Right lobe of liver (tissue), 6 donors: Measurements from ENCODE around the gene CLDN20. TPM values are rescaled to one million over a fixed set of nuclear protein-coding genes. Genes with fewer than 3 reads are reported as not detected.
A peak's percentile ranks its signal among the peaks of the same experiment; 100 is the strongest.

Source experiments
- ATAC-seq, 4 donors: fragments of 200-7000 bp; cut with Tn5 transposase; one replicate each; pipeline ENCODE4 v1.9.1; 2020; ENCODE audit warnings: mild to moderate bottlenecking in 4 of 4, moderate library complexity in 4 of 4
- DNase-seq, 3 donors: peaks; one replicate each; pipeline ENCODE4 v3.0.0-alpha.2; 2020
- H3K27ac ChIP-seq, 3 donors: fragments of 200-600 bp; one replicate each; pipeline ENCODE4 v1.8.0; 2022
- H3K27me3 ChIP-seq, 2 donors: fragments of 200-600 bp; one replicate each; pipeline ENCODE4 v1.8.0; 2022
- H3K36me3 ChIP-seq, 4 donors: fragments of 200-600 bp; sonication (generic) in 1 of 4; one replicate each; pipeline versions ENCODE4 v1.5.1 to v1.8.0; 2017 to 2022; ENCODE audit warnings: control low read depth in 1 of 4
- H3K4me1 ChIP-seq, 4 donors: fragments of 200-600 bp; sonication (generic) in 1 of 4; one replicate each; pipeline versions ENCODE4 v1.5.1 to v1.8.0; 2017 to 2022; ENCODE audit warnings: control low read depth in 1 of 4
- H3K4me3 ChIP-seq, 3 donors: fragments of 200-600 bp; one replicate each; pipeline ENCODE4 v1.8.0; 2022
- H3K9me3 ChIP-seq, 4 donors: fragments of 200-600 bp; sonication (generic) in 1 of 4; one replicate each; pipeline versions ENCODE4 v1.5.1 to v1.8.0; 2017 to 2022; ENCODE audit warnings: control low read depth in 1 of 4
- POLR2A ChIP-seq: fragments of 450-650 bp; IDR thresholded peaks from one replicate; pipeline ENCODE4 v1.6.1; 2017; ENCODE audit warnings: antibody characterized with exemption, mild to moderate bottlenecking
- WGBS: methylation state at CpG from one replicate; pipeline ENCODE4 v1.1.6; 2018; ENCODE audit warnings: low coverage, low lambda C conversion rate; ENCODE audit not compliant: insufficient coverage; ENCODE audit errors: missing lambda C conversion rate; 5-methylcytosine and 5-hydroxymethylcytosine counted together
- intact Hi-C, 2 donors: fragments of 100-400 bp; cut with DNase I; formaldehyde crosslinking; loops; one replicate each; pipeline versions ENCODE4 v1.11.2 to v1.14.1; 2022
- total RNA-seq, 6 experiments: library from RNA; depleted of rRNA in 2 of 6; stranded (reverse); fragments of >200 nt in 2 of 6; fragmentation: NEBNext Ultra II Directional in 3 of 6; extraction: Animal tissue kit (Norgen Biotek cat#: 25700) in 3 of 6; gene quantifications; one replicate each; pipeline versions ENCODE4 v1.1.0 to v1.2.4, GENCODE V29; 2016 to 2023
- TF ChIP-seq, protein P1 (sequence below), 4 donors: fragments of 200-600 bp in 3 of 4; fragments of 450-650 bp in 1 of 4; IDR thresholded peaks; one replicate each; pipeline versions ENCODE4 v1.5.1 to v1.8.0; 2016 to 2022; ENCODE audit warnings: antibody characterized with exemption in 4 of 4, mild to moderate bottlenecking in 2 of 4
- donor health status: DM: no; HTN: yes; CAD: no.
- donor health status: DM: no; HTN: no; CAD: no.
- donor health status: DM: no; HTN: no; CAD: no.
- donor health status: DM: no; HTN: yes; CAD: no.
- donor health status: DM: no; HTN: yes; CAD: no.

CLDN20 gene
- total RNA-seq, 6 experiments from 2014 or later: not detected

DNA sequence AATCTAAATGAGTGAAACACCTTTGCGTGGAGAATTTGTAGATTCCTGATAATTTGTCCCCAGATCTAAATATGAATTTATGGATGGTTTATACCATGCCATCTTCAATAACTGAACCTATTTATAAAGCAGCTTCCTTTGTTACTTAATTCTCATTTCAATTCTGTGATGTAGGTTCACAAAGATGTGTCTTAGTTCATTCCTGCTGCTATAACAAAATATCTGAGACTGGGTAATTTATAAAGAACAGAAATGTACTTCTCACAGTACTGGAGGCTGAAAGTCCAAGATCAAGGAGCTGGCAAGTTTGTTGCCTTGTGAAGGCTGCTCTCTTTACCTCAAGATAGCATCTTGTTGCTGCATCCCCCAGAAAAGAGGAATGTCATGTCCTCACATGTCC lies 52.6 kb downstream of the CLDN20 start:
- no peak for ATAC-seq

GRCh38 chr6:155317186-155317585 lies 53.4 kb downstream of the CLDN20 start:
- H3K36me3 ChIP-seq: no peaks in the 10 kb centered on the region
- 94% methylated on average over 1 of the region's 1 CpG for WGBS
- DNase-seq: no peak
- TF ChIP-seq POLR2A: no peak
- TF ChIP-seq, protein P1, sequence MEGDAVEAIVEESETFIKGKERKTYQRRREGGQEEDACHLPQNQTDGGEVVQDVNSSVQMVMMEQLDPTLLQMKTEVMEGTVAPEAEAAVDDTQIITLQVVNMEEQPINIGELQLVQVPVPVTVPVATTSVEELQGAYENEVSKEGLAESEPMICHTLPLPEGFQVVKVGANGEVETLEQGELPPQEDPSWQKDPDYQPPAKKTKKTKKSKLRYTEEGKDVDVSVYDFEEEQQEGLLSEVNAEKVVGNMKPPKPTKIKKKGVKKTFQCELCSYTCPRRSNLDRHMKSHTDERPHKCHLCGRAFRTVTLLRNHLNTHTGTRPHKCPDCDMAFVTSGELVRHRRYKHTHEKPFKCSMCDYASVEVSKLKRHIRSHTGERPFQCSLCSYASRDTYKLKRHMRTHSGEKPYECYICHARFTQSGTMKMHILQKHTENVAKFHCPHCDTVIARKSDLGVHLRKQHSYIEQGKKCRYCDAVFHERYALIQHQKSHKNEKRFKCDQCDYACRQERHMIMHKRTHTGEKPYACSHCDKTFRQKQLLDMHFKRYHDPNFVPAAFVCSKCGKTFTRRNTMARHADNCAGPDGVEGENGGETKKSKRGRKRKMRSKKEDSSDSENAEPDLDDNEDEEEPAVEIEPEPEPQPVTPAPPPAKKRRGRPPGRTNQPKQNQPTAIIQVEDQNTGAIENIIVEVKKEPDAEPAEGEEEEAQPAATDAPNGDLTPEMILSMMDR (IDR thresholded peaks at IDR 0.05): peak in 2 of 4 donors; percentile 15 to 16
- peaks cover 0 to 7% (median 2%) of the 10 kb centered on the region in 4 donors for H3K4me1 ChIP-seq
- H3K9me3 ChIP-seq: no peaks in the 10 kb centered on the region
- no peak for ATAC-seq
- H3K27me3 ChIP-seq: no peaks in the 10 kb centered on the region
- no peak overlapping the region for H3K4me3 ChIP-seq
- intact Hi-C loops: no loop called here
- H3K27ac ChIP-seq: no peak overlapping the region

More for the DNA sequence above, 52.6 kb downstream of the CLDN20 start:
- Histone ChIP-seq H3K9me3 (no peaks in the 10 kb centered on the region), H3K27me3 (no peaks in the 10 kb centered on the region), H3K36me3 (no peaks in the 10 kb centered on the region), H3K4me1 (peaks cover 0 to 12% (median 5%) of the 10 kb centered on the region in 4 donors), H3K27ac (no peak overlapping the region), H3K4me3 (no peak overlapping the region)
- intact Hi-C loops: no loop called here
- no peak for TF ChIP-seq POLR2A
- TF ChIP-seq, protein P1 (IDR thresholded peaks at IDR 0.05): no peak
- DNase-seq: no peak
- 88% methylated on average over 1 of the region's 1 CpG for WGBS

DNA sequence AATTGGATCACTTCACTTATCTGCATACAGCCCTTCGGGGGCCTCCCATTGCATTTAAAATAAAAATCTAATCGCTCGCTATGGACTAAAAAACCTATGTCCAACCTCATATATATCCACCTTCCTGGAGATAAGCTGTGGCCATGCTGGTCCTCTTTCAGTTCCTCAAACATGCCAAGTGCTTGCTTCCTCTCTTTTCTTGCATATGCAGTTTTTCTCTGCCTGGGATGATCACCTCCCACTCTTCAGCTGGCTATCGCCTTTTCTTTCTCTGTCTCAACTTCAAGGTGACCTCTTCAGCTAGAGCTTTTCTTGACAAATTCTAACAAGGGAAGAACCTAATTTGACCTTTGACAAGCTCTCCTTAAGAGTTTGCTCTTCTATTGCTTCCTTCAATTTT lies 56.1 kb downstream of the CLDN20 start:
- DNase-seq: no peak
- intact Hi-C loops: no loop called here
- H3K4me3 ChIP-seq: peak overlapping the region in 1 of 3 donors; percentile 7

GRCh38 chr6:155324172-155324571 lies 60.4 kb downstream of the CLDN20 start:
- H3K4me3 ChIP-seq: no peak overlapping the region
- H3K27me3 ChIP-seq: no peaks in the 10 kb centered on the region
- no peak overlapping the region for H3K27ac ChIP-seq
- no peaks in the 10 kb centered on the region for H3K9me3 ChIP-seq
- ATAC-seq (no peak), DNase-seq (no peak)
- H3K36me3 ChIP-seq: no peaks in the 10 kb centered on the region
- intact Hi-C loops: no loop called here
- TF ChIP-seq, protein P1 (IDR thresholded peaks at IDR 0.05): no peak
- no peak for TF ChIP-seq POLR2A
- no peaks in the 10 kb centered on the region for H3K4me1 ChIP-seq
- WGBS: 81% methylated on average over 2 of the region's 2 CpGs

More for the DNA sequence above, 56.1 kb downstream of the CLDN20 start:
- H3K4me1 ChIP-seq: no peaks in the 10 kb centered on the region
- no peak for TF ChIP-seq POLR2A
- TF ChIP-seq, protein P1 (IDR thresholded peaks at IDR 0.05): no peak
- H3K9me3 ChIP-seq: no peaks in the 10 kb centered on the region
- WGBS: 75% methylated on average over 3 of the region's 4 CpGs
- peak in 2 of 4 donors; percentile 21 to 36 for ATAC-seq
- no peaks in the 10 kb centered on the region for H3K27me3 ChIP-seq
- H3K27ac ChIP-seq: no peak overlapping the region
- H3K36me3 ChIP-seq: no peaks in the 10 kb centered on the region

- ATAC-seq: no peak
- TF ChIP-seq, protein P1 (IDR thresholded peaks at IDR 0.05): no peak
- no peak for TF ChIP-seq POLR2A
- DNase-seq: no peak
- Histone ChIP-seq H3K27ac (no peak overlapping the region), H3K9me3 (no peaks in the 10 kb centered on the region), H3K36me3 (no peaks in the 10 kb centered on the region), H3K4me1 (no peaks in the 10 kb centered on the region), H3K27me3 (no peaks in the 10 kb centered on the region), H3K4me3 (no peak overlapping the region)
- intact Hi-C loops: no loop called here
These were observed 61.2 kb downstream of the CLDN20 start for GRCh38 chr6:155324993-155325392.
